Liver (tissue), 9 donors: ENCODE measurements around the gene CHRNA7. TPM values are rescaled to one million over a fixed set of nuclear protein-coding genes. Genes with fewer than 3 reads are reported as not detected.
"Not testable (repeated sequence)": the region's sequence is repeated elsewhere in the genome, so short reads cannot be mapped to it uniquely, and the experiment has no call there.

ENCODE experiments used
- DNase-seq: peaks from one replicate; pipeline ENCODE4 v3.0.0-alpha.2; 2017; ENCODE audit warnings: low spot score
- H3K27ac ChIP-seq, 2 donors: one replicate each; pipeline ENCODE4 v1.7.0; 2013; ENCODE audit warnings: inconsistent platforms in 2 of 2, low read length in 2 of 2, control low read depth in 1 of 2, low read depth in 1 of 2, mild to moderate bottlenecking in 1 of 2
- H3K27me3 ChIP-seq, 4 donors: one replicate each; pipeline versions ENCODE4 v1.6.1 to v1.7.0; 2013; ENCODE audit warnings: low read length in 3 of 4, inconsistent platforms in 1 of 4, mild to moderate bottlenecking in 1 of 4, moderate library complexity in 1 of 4; ENCODE audit not compliant: control insufficient read depth in 4 of 4, insufficient read depth in 4 of 4
- H3K36me3 ChIP-seq, 4 donors: one replicate each; pipeline versions ENCODE4 v1.6.1 to v1.7.0; 2013; ENCODE audit warnings: low read length in 3 of 4, mild to moderate bottlenecking in 3 of 4, low read depth in 1 of 4, moderate library complexity in 1 of 4; ENCODE audit not compliant: control insufficient read depth in 4 of 4, insufficient read depth in 3 of 4
- H3K4me1 ChIP-seq, 4 donors: one replicate each; pipeline versions ENCODE4 v1.6.1 to v1.7.0; 2013; ENCODE audit warnings: low read length in 3 of 4, mild to moderate bottlenecking in 3 of 4, moderate library complexity in 1 of 4; ENCODE audit not compliant: control insufficient read depth in 4 of 4, insufficient read depth in 4 of 4
- H3K4me3 ChIP-seq, 3 donors: one replicate each; pipeline versions ENCODE4 v1.6.1 to v1.7.0; 2013; ENCODE audit warnings: low read length in 3 of 3, control low read depth in 1 of 3, low read depth in 1 of 3, mild to moderate bottlenecking in 1 of 3
- H3K9ac ChIP-seq, 2 donors: one replicate each; pipeline ENCODE4 v1.7.0; 2013; ENCODE audit warnings: low read length in 2 of 2, mild to moderate bottlenecking in 2 of 2, moderate library complexity in 2 of 2, control low read depth in 1 of 2, low read depth in 1 of 2
- H3K9me3 ChIP-seq, 4 donors: one replicate each; pipeline versions ENCODE4 v1.6.1 to v1.7.0; 2013; ENCODE audit warnings: low read length in 3 of 4; ENCODE audit not compliant: control insufficient read depth in 4 of 4
- ATF3 ChIP-seq: IDR thresholded peaks from 2 replicates; pipeline ENCODE4 v1.6.1; 2016; ENCODE audit warnings: antibody characterized with exemption
- CTCF ChIP-seq: fragments of 150-350 bp; IDR thresholded peaks from 2 replicates; pipeline ENCODE4 v1.5.1; 2017; ENCODE audit warnings: improper control_type of control experiment, low read depth, low read length; ENCODE audit not compliant: missing input control
- EGR1 ChIP-seq, 2 donors: IDR thresholded peaks; 2 replicates each; pipeline ENCODE4 v1.6.1; 2016 to 2018; ENCODE audit warnings: antibody characterized with exemption in 2 of 2, low read depth in 2 of 2
- FOXA2 ChIP-seq: IDR thresholded peaks from 2 replicates; pipeline ENCODE4 v1.6.1; 2016; ENCODE audit warnings: antibody characterized with exemption
- GABPA ChIP-seq, 2 donors: IDR thresholded peaks in 1 of 2; conservative IDR thresholded peaks in 1 of 2; 2 replicates each; pipeline ENCODE4 v1.6.1; 2016; ENCODE audit warnings: antibody characterized with exemption in 2 of 2, mild to moderate bottlenecking in 1 of 2, moderate library complexity in 1 of 2
- JUND ChIP-seq, 2 donors: IDR thresholded peaks; 2 replicates each; pipeline ENCODE4 v1.6.1; 2016; ENCODE audit warnings: antibody characterized with exemption in 2 of 2
- REST ChIP-seq: IDR thresholded peaks from 2 replicates; pipeline ENCODE4 v1.6.1; 2016; ENCODE audit warnings: antibody characterized with exemption, mild to moderate bottlenecking
- ZBTB33 ChIP-seq: IDR thresholded peaks from 2 replicates; pipeline ENCODE4 v1.6.1; 2016; ENCODE audit warnings: antibody characterized with exemption
- WGBS: extraction: QIAGEN DNeasy Blood & Tissue Kit; methylation state at CpG from one replicate; pipeline ENCODE4 v1.1.7; 2013; 5-methylcytosine and 5-hydroxymethylcytosine counted together
- polyA plus RNA-seq, 2 donors: library from polyadenylated mRNA; stranded (reverse) in 1 of 2; unstranded in 1 of 2; fragments of 200-250 nt in 1 of 2; fragments of >200 nt in 1 of 2; fragmentation: Nextera tagmentation in 1 of 2; extraction: Ambion mirVana in 1 of 2; gene quantifications; one replicate each; pipeline versions ENCODE4 v1.2.1 to v1.2.3, GENCODE V29; 2013 to 2015
- total RNA-seq, 2 donors: library from RNA; depleted of rRNA; stranded (reverse); fragments of >200 nt; gene quantifications; one replicate each; pipeline ENCODE4 v1.2.3, GENCODE V29; 2014
- donor health status: healthy.
- donor health status: healthy.
- donor health status: healthy.
- donor health status: healthy.
- donor health status: healthy.

Gene CHRNA7
- total and polyA plus RNA-seq, 4 donors = 0.06 to 0.21 (median 0.08) TPM; not detected in 1

GRCh38 chr15:32148833-32149555 is 118.7 kb downstream of the CHRNA7 start:
- H3K9me3 ChIP-seq = no peaks in the 10 kb centered on the region
- H3K36me3 ChIP-seq = no peaks in the 10 kb centered on the region
- TF ChIP-seq GABPA (IDR thresholded peaks at IDR 0.05 in 1 of 2, conservative IDR thresholded peaks at IDR 0.05 in 1 of 2) (no peak), REST (no peak), ZBTB33 (no peak), ATF3 (no peak), FOXA2 (no peak)
- no peak overlapping the region for H3K27ac ChIP-seq
- no peak overlapping the region for H3K9ac ChIP-seq
- no peak overlapping the region for H3K4me3 ChIP-seq
- DNase-seq = no peak
- 72% methylated on average over 15 of the region's 15 CpGs for WGBS
- peaks cover 0 to 4% (median 0%) of the 10 kb centered on the region in 4 donors for H3K27me3 ChIP-seq
- no peaks in the 10 kb centered on the region for H3K4me1 ChIP-seq

- TF ChIP-seq EGR1 (IDR thresholded peaks at IDR 0.05; ENCODE audit: low read depth in 2 of 2) (no peak), CTCF (no peak), JUND (IDR thresholded peaks at IDR 0.05) (no peak), REST (no peak), ATF3 (no peak), FOXA2 (no peak), ZBTB33 (no peak)
- DNase-seq = no peak
- Histone ChIP-seq H3K36me3 (no peaks in the 10 kb centered on the region), H3K4me3 (no peak overlapping the region), H3K9me3 (no peaks in the 10 kb centered on the region), H3K27ac (no peak overlapping the region), H3K27me3 (peaks cover 0 to 4% (median 0%) of the 10 kb centered on the region in 4 donors), H3K9ac (no peak overlapping the region), H3K4me1 (no peaks in the 10 kb centered on the region)
- WGBS = 44% methylated on average over 1 of the region's 1 CpG
Observed at GRCh38 chr15:32152574-32152973, 122.3 kb downstream of the CHRNA7 start.

- no CpG with 5 or more reads among the region's 18 CpGs for WGBS
- H3K36me3 ChIP-seq, H3K4me3 ChIP-seq, H3K9ac ChIP-seq, H3K4me1 ChIP-seq, DNase-seq, H3K9me3 ChIP-seq, H3K27ac ChIP-seq, H3K27me3 ChIP-seq: not testable (repeated sequence)
Observed at GRCh38 chr15:32153868-32154623, 123.7 kb downstream of the CHRNA7 start.
